HCT116 (cell line): ENCODE measurements around the gene FAM228B. TPM values are rescaled to one million over a fixed set of nuclear protein-coding genes. Genes with fewer than 3 reads are reported as not detected.

Experiments
- ATAC-seq: fragments of 200-7000 bp; cut with Tn5 transposase; 2 replicates; pipeline ENCODE4 v1.9.1; 2020; ENCODE audit warnings: mild to moderate bottlenecking, moderate library complexity
- BruUV-seq: library from RNA; stranded (reverse); fragments of 400-500 nt; replicated peaks from 2 replicates; lab custom pipeline; 2021; lab: Mats Ljungman, UMichigan
- CTCF ChIA-PET: fragments of 300-600 bp; sonication (Branson Sonifier 250); formaldehyde crosslinking; loops from one replicate; lab custom pipeline; 2021; ENCODE audit warnings: antibody characterized with exemption; lab: Charles Lee
- POLR2A ChIA-PET: fragments of 300-600, 350-600 bp; sonication (Branson Sonifier 250); formaldehyde crosslinking; loops from one replicate; lab custom pipeline; 2021; ENCODE audit warnings: antibody characterized with exemption; lab: Charles Lee
- RAD21 ChIA-PET, 2 experiments: fragments of 300-600 bp; sonication (Branson Sonifier 250); formaldehyde crosslinking; loops; one replicate each; lab custom pipeline; 2023; ENCODE audit warnings: low total read pairs in 2 of 2; ENCODE audit not compliant: uncharacterized antibody in 2 of 2, unreplicated experiment in 2 of 2, low non-redundant PET in 1 of 2; lab: Charles Lee
- DNase-seq: peaks from one replicate; pipeline ENCODE4 v3.0.0-alpha.2; 2010; ENCODE audit warnings: low read depth, low spot score
- H2AFZ ChIP-seq: fragments of 200-600 bp; shearing (Covaris generic), sonication (generic); 2 replicates; pipeline ENCODE4 v1.6.1; 2017; ENCODE audit warnings: low read depth, mixed run types, mixed read lengths, antibody characterized with exemption, low read length; ENCODE audit not compliant: poor library complexity, severe bottlenecking
- H3K27ac ChIP-seq: 2 replicates; pipeline ENCODE4 v1.5.1; 2012; ENCODE audit warnings: low read depth, low read length
- H3K27me3 ChIP-seq: fragments of 200-600 bp; sonication (generic); 2 replicates; pipeline ENCODE4 v1.6.1; 2016; ENCODE audit warnings: mixed run types, low read length, mixed read lengths; ENCODE audit not compliant: insufficient read depth
- H3K36me3 ChIP-seq, 2 experiments: fragments of 200-500 bp in 1 of 2; fragments of 200-600 bp in 1 of 2; sonication (Bioruptor generic) in 1 of 2; sonication (generic) in 1 of 2; 2 replicates each; pipeline versions ENCODE4 v1.5.1 to v1.6.1; 2014 to 2016; ENCODE audit warnings: low read length in 2 of 2, inconsistent platforms in 1 of 2, mixed read lengths in 1 of 2, mixed run types in 1 of 2; ENCODE audit not compliant: insufficient read depth in 2 of 2, control insufficient read depth in 1 of 2
- H3K4me1 ChIP-seq, 2 experiments: fragments of 200-600 bp in 1 of 2; sonication (generic) in 1 of 2; 2 replicates each; pipeline versions ENCODE4 v1.5.1 to v1.6.1; 2012 to 2017; ENCODE audit warnings: low read length in 2 of 2, inconsistent platforms in 1 of 2, mild to moderate bottlenecking in 1 of 2, mixed read lengths in 1 of 2, mixed run types in 1 of 2, moderate library complexity in 1 of 2; ENCODE audit not compliant: insufficient read depth in 2 of 2, control insufficient read depth in 1 of 2
- H3K4me2 ChIP-seq: fragments of 200-600 bp; sonication (generic); 2 replicates; pipeline ENCODE4 v1.6.1; 2017; ENCODE audit warnings: mixed run types, low read length, mixed read lengths
- H3K4me3 ChIP-seq, 2 experiments: fragments of 200-600 bp in 1 of 2; sonication (generic) in 1 of 2; replicated peaks in 1 of 2; 2 replicates each; pipeline ENCODE4 v1.5.1; 2011 to 2016; ENCODE audit warnings: low read length in 2 of 2, control low read depth in 1 of 2, low read depth in 1 of 2, mild to moderate bottlenecking in 1 of 2, mixed read lengths in 1 of 2, mixed run types in 1 of 2
- H3K79me2 ChIP-seq: fragments of 200-600 bp; sonication (generic); 2 replicates; pipeline ENCODE4 v1.6.1; 2017; ENCODE audit warnings: mild to moderate bottlenecking, mixed run types, low read length, moderate library complexity, mixed read lengths; ENCODE audit not compliant: insufficient read depth
- H3K9ac ChIP-seq: fragments of 200-600 bp; sonication (generic); 2 replicates; pipeline ENCODE4 v1.6.1; 2016; ENCODE audit warnings: low read length, mixed read lengths
- H3K9me2 ChIP-seq: fragments of 200-600 bp; sonication (generic), shearing (Covaris generic); 2 replicates; pipeline ENCODE4 v1.6.1; 2017; ENCODE audit warnings: mixed run types, mild to moderate bottlenecking, moderate library complexity; ENCODE audit not compliant: insufficient read depth
- H3K9me3 ChIP-seq, 2 experiments: fragments of 200-500 bp in 1 of 2; fragments of 200-600 bp in 1 of 2; sonication (Bioruptor generic) in 1 of 2; sonication (generic) in 1 of 2; 2 replicates each; pipeline ENCODE4 v1.6.1; 2014 to 2017; ENCODE audit warnings: low read length in 2 of 2, mixed read lengths in 2 of 2, inconsistent platforms in 1 of 2, low read depth in 1 of 2, mild to moderate bottlenecking in 1 of 2, mixed run types in 1 of 2, moderate library complexity in 1 of 2; ENCODE audit not compliant: control insufficient read depth in 1 of 2, insufficient read depth in 1 of 2
- H4K20me1 ChIP-seq: fragments of 200-600 bp; sonication (generic), shearing (Covaris generic); 2 replicates; pipeline ENCODE4 v1.6.1; 2017; ENCODE audit warnings: mixed run types, mild to moderate bottlenecking, moderate library complexity; ENCODE audit not compliant: insufficient read depth
- FOSL1 ChIP-seq: IDR thresholded peaks from 2 replicates; pipeline ENCODE4 v1.6.1; 2012; ENCODE audit warnings: low read depth
- POLR2AphosphoS5 ChIP-seq: IDR thresholded peaks from 2 replicates; pipeline ENCODE4 v1.6.1; 2011; ENCODE audit warnings: mild to moderate bottlenecking, low read depth, low read length, moderate library complexity
- SRF ChIP-seq: IDR thresholded peaks from 2 replicates; pipeline ENCODE4 v1.6.1; 2012; ENCODE audit warnings: low read depth
- YY1 ChIP-seq: IDR thresholded peaks from 2 replicates; pipeline ENCODE4 v1.6.1; 2011; ENCODE audit warnings: low read length, low read depth, moderate library complexity, mild to moderate bottlenecking; ENCODE audit not compliant: insufficient replicate concordance; ENCODE audit errors: extremely low read depth
- intact Hi-C: fragments of 100-400 bp; cut with micrococcal nuclease; formaldehyde crosslinking; loops from 2 replicates; pipeline ENCODE4 v1.10.0; 2022
- total RNA-seq: library from RNA; stranded (reverse); gene quantifications from one replicate; pipeline ENCODE4 v1.2.1, GENCODE V29; 2021; ENCODE audit not compliant: unreplicated experiment
- TF ChIP-seq, protein P1 (sequence below): IDR thresholded peaks from 2 replicates; pipeline ENCODE4 v1.6.1; 2012

The FAM228B gene
- total RNA-seq, 1 experiment from 2014 or later, result 5.6 TPM

DNA sequence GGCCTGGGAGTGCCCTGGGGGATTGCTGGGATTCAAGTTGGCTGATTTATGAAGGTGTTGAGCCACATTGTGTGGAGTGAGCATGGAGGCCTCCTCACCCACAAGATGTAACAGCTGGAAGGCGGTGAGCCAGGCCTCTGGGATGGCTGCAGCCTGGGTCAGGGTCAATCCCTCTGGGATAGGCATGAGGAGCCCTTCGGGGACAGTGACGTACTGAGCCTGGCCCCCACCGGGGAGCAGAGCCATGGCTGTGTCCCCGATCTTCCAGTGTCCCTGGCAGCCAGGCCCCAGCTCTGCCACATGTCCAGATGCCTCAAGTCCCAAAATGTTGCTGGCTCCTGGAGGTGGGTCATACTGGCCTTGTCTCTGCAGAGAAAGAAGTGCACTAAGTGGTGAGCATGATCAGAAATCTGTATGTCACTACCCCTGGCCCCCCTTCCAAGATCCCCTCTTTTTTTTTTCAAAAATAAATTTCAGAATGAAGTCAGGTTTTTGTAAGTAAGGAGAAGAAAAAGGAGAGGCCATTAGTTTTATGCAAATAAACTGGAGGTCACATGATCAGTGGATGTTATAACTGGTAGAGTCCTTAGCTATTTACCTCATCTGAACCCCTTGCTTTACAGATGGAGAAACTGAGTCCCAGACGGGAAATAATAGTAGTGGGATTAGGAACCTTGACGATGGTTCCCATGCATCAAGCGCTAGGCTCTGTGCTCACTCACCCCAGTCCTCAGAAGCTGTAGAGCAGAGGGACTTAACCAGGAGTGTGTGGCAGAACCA is 40.3 kb upstream of the FAM228B start (continued):
- no peak for TF ChIP-seq SRF
- TF ChIP-seq, protein P1, sequence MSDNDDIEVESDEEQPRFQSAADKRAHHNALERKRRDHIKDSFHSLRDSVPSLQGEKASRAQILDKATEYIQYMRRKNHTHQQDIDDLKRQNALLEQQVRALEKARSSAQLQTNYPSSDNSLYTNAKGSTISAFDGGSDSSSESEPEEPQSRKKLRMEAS, result no peak
- TF ChIP-seq, all 23 proteins: peak for 0

DNA sequence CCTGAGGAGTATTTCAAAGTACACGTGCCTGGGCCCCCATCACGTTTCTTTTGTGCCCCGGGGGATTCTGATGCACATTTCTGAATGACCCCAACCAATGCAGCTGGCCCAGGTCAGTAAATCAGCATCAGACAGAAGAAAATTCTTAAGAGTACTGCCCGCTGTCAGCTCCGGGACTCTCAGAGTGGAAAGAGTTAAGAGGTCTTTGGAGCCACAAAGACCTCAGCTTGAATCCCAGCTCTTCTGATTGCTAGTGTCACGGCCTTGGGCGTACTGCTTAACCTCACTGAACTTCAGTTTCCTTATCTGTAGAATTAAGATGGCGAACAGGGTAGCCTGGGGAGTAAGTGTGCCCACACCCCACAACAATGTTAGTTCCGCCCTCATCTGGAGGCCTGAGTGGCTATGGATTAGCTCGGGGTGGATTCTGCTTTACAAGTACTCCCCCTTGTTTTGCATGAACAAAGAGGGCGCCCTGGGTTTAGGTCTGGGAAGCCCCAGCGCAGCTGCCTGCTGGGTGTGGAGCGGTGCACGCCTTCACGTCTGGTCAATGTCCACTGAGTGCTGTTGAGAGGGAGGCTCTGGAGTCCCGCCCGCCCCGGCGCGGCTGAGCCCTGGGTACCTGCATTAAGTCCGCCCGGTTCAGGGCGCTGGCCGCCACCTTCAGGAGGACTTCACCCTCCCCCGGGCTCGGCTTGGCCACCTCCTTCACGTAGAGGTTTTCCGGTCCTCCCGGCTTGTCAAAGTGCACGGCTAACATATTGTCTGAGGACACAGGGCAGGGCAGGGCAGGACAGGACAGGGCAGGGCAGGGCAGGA is 39.5 kb upstream of the FAM228B start:
- H3K4me1 ChIP-seq, result peaks cover 11 to 20% of the 10 kb centered on the region in 2 experiments
- POLR2A ChIA-PET, result interaction anchor here (0.7 to 3.3 kb wide), 10 partner anchors 7 to 259 kb away, joined by 3 to 19 read pairs (median 4); partner anchors contain the start of genes ATAD2B, FAM228B, SF3B6 and WDCP
- no peaks in the 10 kb centered on the region for H3K9me2 ChIP-seq
- H3K27ac ChIP-seq, result peak overlapping the region; percentile 95
- peak overlapping the region; percentile 83 for H3K4me2 ChIP-seq
- peak overlapping the region; percentile 68 for H3K9ac ChIP-seq
- CTCF ChIA-PET, result interaction anchor here (1.0 to 3.4 kb wide), 13 partner anchors 7 to 300 kb away, joined by 3 to 29 read pairs (median 5); partner anchors contain the start of genes ATAD2B and SF3B6
- no peaks in the 10 kb centered on the region for H4K20me1 ChIP-seq
- DNase-seq, result peak; percentile 76
- peak overlapping the region; percentile 71 to 72 for H3K4me3 ChIP-seq
- H3K9me3 ChIP-seq, result no peaks in the 10 kb centered on the region
- no peaks in the 10 kb centered on the region for H3K27me3 ChIP-seq
- peak overlapping the region; percentile 88 for H2AFZ ChIP-seq
- intact Hi-C loops, result loop anchor here (1.0 to 5.0 kb wide), 7 partner anchors 7 to 299 kb away; partner anchors contain the start of genes ATAD2B, FAM228B, PFN4 and SF3B6
- RAD21 ChIA-PET, result interaction anchor here (1.0 to 1.8 kb wide), 2 partner anchors 157 kb away, joined by 5 to 9 read pairs; partner anchors contain the start of gene ATAD2B (in 2 of the 2)
- no TSS peak for BruUV-seq
- peak; percentile 74 for ATAC-seq
- H3K36me3 ChIP-seq, result no peaks in the 10 kb centered on the region; a peak in 1 of 4 replicates
- no peaks in the 10 kb centered on the region for H3K79me2 ChIP-seq
- TF ChIP-seq YY1 (peak; percentile 71), POLR2AphosphoS5 (peak; percentile 33), FOSL1 (no peak)
